Myocyte (in vitro differentiated cells): Measurements from ENCODE around the gene RARG. TPM values are rescaled to one million over a fixed set of nuclear protein-coding genes. Genes with fewer than 3 reads are reported as not detected.
A peak's percentile ranks its signal among the peaks of the same experiment; 100 is the strongest.

Experiments
- DNase-seq: peaks from one replicate; pipeline ENCODE4 v3.0.0-alpha.2; 2012; ENCODE audit warnings: low read depth
- total RNA-seq: library from RNA; depleted of rRNA; stranded (reverse); fragments of >200 nt; gene quantifications from 2 replicates; pipeline ENCODE4 v1.2.3, GENCODE V29; 2014

The RARG gene
- total RNA-seq, 1 donor from 2014 or later = 22.7 TPM

DNA sequence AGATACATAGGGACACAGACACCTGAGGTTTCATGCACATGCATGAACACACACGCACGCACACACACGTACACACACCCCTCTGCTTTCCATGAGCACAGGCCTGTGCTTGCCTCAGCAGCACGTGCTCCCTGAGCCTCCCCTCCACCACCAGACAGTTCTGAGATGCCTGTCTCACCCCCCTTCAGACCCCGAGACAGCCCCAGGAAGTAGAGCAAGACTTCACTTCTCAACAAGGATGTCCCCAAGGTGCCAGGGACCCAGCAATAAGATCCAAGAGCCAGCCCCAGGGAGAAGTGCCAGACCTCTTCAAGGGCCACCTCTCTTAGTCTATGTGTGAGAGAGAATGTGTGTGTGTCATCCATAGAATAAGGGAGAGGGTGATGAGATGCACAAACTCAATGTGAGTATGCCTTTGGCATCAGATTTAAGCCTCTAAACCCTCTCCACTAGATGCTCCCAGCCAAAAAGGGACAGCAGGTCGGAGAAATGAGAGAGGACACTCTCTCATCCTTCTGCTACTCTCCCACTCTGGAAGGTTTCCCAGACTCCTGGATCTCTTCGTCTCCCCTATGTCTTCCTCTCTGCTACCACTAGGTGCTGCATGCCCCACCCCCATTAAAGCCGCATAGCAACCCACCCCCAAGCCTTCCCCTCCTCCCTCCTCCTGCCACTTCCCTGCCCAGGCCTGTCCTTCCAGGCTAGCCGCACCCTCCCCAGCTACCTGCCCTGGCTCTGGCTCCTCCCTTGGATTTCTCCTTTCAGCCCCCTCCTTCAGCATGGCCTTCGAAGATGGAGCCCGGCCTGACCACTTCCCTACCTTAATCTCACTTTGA is 7.7 kb downstream of the RARG start:
- DNase-seq = no peak

DNA sequence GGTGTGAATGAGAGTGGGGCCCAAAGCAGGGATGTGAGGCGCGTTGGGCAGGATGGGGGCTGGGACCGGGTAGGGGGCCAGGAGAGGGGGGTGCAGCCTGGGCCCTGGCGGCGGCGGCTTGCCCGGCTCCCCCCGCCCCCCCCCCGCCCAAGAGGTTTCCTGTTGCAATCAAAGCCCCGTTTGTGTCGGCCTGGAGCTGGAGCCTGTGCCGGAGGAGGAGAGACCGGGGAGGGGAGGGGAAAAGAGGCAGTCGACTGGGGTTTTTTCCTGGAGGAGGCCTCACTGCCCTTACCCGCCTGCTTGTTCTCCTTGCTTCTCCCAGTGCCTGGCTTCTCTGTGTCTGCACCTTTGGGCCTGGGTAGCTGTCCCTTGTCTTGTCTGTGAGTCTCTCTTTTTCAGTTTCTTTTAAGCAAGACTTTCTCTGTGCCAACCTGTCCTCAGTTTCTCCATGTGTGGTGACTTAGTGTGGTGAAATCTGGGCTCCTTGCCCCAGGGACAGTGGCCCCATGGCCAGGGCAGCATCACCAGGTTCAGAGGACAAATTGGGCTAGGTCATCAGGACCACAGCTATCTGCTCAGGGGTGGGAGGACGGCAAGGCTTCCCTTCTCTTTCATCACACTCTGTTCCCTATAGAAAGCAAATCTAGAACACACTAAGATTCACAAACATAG is 8.5 kb downstream of the RARG start:
- DNase-seq = no peak

DNA sequence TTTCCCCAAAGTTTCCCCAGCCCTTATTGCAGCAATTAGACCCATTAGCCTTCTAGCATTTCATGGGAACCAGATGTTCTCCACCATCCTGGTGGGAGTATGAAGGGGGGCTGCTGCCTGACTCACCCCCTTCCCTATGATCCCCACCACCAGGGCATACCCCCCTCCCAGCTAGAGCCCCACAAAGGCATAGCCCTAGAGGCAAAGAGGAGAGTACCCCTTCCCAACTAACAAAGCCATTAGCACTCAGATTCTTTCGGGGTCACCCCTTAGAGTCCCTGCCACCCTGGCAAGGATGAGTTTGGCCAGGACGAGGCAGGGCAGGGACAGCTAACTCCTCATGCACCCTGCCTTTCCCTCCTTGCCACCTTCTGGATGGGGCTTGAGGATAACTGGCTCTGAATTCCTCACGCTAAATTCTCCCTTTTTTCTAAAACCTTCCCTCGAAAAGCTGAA is 9.2 kb downstream of the RARG start:
- no peak for DNase-seq

- DNase-seq = peak; percentile 9
Observed at GRCh38 chr12:53222170-53222721, 9.8 kb downstream of the RARG start.

- peak; percentile 78 for DNase-seq
Observed at GRCh38 chr12:53221203-53222080, 10.6 kb downstream of the RARG start.

DNA sequence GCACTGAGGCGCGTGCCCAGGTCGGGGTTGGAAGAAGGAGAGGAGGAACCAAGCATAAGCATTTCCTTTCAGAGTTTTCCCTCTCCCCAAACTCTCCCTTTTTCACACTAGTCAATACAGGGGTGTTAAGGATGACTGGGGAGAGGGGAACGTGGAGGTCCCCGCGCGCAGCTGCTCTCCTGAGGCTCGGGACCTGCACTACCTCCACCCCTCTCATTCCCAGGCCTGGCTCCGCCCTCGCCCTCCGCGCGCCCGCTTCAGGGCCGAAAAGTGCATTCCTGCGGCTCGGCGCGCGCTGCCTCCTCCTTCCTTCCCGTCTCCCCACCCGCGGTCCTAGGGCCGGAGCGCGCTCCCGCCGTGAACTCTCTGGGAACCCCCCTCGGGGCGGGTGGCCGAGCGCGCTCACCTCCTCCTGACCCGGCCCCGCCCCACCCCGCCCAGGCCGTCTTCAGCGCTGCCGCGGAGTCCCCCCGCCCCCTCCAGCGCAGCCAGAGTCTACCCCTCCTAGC is 11.3 kb downstream of the RARG start:
- peak; percentile 88 for DNase-seq

DNA sequence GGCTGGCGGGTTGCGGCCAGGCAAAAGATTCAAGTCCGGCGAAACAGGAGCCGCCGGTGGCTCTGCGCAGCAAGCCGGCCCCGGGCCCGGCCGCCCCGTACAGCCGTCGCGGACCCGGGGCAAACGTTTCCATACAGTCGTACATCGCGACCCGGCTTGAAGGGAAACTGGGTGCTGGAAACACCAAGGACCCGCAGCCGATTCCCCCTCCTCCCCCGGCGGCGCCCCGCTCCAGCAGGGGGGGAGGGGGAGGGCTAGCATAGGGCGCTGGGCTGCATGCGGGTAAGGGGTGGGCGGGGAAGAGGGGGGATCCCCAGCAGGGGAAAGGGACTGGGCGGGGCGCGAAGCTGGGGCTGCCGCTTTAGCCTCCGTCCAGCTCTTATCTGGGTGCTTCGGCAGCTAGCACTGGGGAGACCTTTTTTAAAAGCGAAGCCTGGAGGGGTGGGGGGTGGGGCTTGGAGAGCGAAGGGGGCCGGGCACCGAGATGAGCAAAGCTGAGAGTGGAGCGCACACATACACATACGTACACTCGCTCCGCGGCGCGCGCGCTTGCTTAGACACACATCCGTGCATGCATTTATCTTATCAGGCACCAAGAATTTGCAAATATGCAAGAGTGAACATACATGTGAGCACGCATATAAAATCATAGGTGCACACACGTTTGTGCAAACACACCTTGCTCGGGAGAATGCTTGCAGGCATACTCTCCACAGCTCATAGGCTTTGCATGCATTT is 11.9 kb downstream of the RARG start:
- DNase-seq = peak; percentile 50

DNA sequence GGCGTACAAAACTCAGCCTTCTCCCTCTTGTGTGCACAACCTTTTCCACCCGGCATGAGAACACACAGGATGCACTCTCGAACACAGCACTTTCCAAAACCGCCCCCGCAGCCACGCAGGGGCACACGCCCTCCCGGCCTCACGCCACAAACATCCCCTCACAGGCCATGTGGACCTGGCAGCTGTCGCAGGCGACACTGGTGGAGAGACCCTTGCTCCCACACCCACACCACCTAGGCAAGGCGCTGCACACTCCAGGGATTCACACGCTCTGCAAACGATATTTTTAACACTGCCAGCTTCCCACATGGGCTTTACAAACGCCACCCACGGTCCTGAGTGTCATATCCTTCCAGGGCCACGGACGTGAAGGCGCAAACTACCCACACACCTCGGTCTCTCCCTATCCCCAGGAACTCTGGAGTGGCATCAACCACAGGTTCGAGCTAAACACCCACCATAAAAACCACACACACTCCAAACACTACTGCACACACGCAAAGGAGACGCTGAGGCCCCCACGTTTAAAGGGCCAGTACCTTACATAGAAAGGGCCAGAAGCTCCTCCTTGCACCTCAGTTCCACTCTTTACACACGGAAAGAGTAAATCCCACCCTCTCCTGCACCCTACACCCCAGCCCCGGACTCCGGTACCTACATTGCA is 12.6 kb downstream of the RARG start:
- peak; percentile 75 for DNase-seq

DNA sequence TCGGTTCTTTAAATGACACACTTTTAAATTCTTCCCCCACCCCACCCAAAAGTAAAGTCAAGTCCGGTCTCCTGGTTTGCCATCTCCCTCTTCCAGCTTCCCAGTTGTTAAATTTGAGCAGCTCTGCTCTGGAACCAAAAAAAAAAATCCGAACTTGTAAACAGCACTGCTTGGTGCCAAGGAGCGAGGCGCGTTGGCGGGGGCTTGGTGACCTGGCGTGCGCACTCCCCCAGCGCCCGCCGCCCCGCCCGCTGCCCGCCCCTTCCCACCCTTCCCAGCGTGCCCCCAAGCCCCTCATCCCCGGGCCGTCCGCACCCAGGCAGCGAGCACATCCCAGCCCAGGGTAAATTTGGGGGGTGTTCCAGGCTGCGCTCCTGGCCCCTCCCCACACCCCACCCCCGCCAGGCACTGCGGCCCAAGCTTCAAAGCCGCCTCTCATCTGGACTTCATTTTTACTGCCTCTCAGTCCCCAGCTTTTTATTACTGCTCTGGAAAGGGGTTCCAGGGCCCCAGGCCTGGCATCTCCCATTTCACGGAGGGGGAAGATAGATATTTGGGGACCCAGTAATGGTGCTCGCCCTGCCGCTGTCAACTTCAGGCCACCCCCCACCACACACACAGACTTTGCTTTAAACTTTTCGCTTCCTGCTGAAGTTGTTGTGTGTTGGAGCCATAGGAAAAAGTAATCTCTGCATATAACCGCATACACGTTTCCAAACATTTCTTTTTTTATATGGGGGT is 13.3 kb downstream of the RARG start:
- DNase-seq = no peak

- DNase-seq = no peak
Observed at GRCh38 chr12:53217931-53218307, 14.1 kb downstream of the RARG start.

DNA sequence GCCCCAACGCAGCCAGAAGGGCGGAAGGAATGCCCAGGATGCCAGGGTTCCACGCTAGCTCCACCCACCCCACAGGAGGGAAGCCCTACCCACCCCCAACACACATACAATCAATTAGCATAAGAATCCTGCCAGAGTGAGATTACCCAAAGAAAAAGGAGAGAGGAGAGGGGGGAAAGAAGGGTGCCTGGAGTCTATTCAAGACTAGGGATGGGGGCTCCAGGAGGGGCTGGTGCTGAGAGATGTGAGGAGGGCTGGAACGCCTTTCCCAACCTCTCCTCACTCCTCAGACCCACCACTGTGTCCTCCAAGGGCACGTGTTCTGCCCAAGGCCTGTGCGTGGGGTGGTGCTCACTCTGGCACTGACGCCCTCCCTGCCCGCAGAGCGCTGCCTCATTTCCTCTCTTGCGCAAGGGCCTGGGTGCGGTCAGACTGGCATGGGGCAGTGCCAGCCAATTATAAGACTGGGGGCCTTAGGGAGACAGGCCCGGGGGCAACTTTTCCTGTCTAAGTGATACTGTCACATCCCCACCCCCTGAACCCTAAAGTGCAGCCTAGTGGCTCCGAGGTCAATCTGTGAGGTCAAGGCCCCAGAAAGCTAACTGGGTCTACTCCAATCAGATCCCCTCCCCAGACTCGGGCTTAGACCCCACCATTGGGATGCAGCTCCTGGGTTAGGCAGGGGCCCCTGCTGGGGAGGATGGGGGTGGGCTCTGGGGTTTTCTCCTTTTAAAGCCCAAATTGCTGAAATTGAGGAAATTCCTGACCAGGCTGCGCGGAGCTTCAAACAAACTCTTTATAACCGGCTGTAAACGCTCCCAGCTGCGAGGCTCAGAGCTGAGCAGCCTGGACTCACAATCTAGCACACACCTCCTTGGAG is 14.7 kb downstream of the RARG start:
- DNase-seq = no peak

DNA sequence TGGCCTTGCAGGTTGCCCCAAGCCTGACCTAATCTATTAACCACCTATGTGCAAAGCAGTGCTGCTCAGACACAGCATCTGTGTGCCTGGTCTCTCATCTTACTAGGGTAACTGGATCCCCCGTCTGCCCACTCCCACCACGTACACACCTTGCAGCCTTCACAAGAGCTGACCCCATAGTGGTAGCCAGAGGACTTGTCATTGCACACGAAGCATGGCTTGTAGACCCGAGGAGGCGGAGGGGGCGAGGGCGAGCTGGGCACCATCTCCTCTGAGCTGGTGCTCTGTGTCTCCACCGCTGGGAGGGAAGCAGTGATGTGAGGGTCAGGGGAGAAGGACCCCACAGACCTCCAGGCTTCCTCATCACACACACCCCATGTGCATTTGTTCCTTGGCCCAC is 16.5 kb downstream of the RARG start:
- no peak for DNase-seq

- no peak for DNase-seq
Observed at GRCh38 chr12:53214687-53215455, 17.1 kb downstream of the RARG start.

- DNase-seq = no peak
Observed at GRCh38 chr12:53214221-53214620, 17.8 kb downstream of the RARG start.

- DNase-seq = peak; percentile 75
Observed at GRCh38 chr12:53213348-53213747, 18.7 kb downstream of the RARG start.

DNA sequence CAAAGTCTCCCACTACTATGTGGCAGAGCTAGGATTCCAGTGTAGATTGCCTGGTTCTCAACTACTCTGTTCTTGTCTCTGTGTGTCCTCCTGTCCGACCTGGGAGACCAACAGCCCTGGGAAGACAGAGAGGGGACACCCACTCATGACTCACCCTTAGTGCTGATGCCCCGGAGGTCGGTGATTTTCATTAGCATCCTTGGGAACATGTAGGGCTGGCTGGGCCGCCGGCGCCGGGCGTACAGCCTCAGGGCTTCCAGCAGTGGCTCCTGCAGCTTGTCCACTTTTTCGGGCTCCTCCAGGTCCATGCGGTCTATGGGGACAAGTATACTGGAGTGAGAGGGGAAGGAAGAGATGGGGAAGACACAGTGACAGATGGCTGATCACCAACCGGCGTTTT is 19.1 kb downstream of the RARG start:
- no peak for DNase-seq
